HG03139 (cell line): ENCODE measurements around the gene INPP5B.
"Not testable (repeated sequence)": the region's sequence is repeated elsewhere in the genome, so short reads cannot be mapped to it uniquely, and the experiment has no call there.

Source experiments
- ATAC-seq: cut with Tn5 transposase; IDR thresholded peaks from one replicate; pipeline ENCODE4 v1.9.1; 2021; ENCODE audit not compliant: unreplicated experiment

The INPP5B gene

DNA sequence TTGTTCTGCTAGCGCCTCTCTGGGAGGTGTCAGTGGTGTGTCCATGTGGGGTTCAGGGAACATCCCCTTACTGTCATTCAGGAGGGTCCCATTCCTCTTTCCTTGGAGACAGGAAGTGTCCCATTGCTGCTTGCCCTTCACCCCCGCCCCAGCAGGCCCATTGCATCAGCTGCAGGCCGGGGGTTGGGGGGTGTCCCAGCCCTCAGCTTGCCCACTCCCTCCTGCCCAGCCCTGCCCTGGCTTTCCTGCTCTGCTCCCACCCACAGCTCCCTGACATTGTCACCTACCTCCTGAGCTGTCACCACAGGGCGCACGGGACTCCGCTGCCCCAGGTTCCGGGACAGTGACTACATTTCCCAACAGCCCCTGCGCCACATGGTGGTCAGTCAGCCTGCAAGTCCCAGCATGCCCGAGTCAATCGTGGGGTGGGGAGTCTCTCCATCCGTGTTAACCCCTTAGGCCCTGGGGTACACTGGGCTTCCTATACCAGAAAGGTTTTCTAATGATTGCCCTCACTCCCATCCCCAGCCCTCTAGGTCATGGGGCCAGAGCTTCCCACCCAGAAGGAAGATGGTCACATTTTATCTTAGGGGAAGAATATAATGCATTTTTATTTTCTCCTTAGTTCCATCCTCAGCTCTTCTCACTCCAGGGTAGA, at the start of gene INPP5B:
Gene INPP5B (minus strand): TSS at position 351 of the 658 bp plus-strand sequence. CDS start 745 bp downstream, outside the sequence.
- peak; percentile 82 for ATAC-seq

GRCh38 chr1:37995751-37996345, 49.0 kb upstream of the INPP5B start:
- no peak for ATAC-seq

GRCh38 chr1:37994886-37995566, 48.2 kb upstream of the INPP5B start:
- no peak for ATAC-seq

- no peak for ATAC-seq
Observed at GRCh38 chr1:37989361-37989930, 42.6 kb upstream of the INPP5B start.

GRCh38 chr1:37987679-37988078, 40.8 kb upstream of the INPP5B start:
- no peak for ATAC-seq

GRCh38 chr1:37983546-37983945, 36.7 kb upstream of the INPP5B start:
- ATAC-seq, result no peak

GRCh38 chr1:37978541-37978940, 31.7 kb upstream of the INPP5B start:
- ATAC-seq, result no peak

DNA sequence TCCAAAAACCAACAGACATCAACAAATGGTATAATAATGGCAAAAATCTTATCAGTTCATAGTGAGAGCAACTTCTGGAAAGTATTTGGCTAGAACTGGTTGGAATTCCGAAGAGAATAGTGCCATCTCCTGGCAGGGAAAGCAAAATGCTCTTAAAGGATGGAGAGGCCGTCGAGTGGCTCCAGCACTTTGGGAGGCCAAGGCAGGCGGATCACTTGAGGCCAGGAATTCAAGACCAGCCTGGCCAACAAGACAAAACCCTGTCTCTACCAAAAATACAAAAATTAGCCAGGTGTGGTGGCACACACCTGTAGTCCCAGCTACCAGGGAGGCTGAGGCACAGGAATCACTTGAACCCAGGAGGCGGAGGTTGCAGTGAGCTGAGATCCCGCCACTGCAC, 28.2 kb upstream of the INPP5B start:
- not testable (repeated sequence) for ATAC-seq

DNA sequence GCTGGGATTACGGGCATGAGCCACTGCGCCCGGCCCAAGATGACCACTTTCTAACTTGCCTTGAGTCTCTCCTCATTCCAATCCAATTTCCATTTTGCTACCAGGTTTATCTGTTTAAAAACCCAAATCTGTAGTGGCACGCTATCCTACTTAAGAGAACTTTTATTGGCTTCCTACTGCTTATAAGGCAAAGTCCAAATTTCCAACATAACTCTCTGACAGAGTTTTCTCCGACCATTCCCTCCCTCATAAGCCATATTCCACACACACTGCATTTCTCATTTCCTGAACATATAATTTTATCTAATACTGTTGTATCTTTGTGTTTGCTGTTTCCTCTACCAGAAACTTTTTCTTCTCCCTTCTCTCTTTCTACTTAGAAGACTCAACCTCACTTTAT, 27.7 kb upstream of the INPP5B start:
- no peak for ATAC-seq

DNA sequence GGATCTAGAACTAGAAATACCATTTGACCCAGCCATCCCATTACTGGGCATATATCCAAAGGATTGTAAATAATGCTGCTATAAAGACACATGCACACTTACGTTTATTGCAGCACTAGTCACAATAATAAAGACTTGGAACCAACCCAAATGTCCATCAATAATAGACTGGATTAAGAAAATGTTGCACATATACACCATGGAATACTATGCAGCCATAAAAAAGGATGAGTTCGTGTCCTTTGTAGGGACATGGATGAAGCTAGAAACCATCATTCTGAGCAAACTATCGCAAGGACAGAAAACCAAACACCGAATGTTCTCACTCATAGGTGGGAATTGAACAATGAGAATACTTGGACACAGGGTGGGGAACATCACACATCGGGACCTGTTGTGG, 26.8 kb upstream of the INPP5B start:
- ATAC-seq, result not testable (repeated sequence)

GRCh38 chr1:37965301-37965700, 18.4 kb upstream of the INPP5B start:
- no peak for ATAC-seq

- not testable (repeated sequence) for ATAC-seq
Observed at GRCh38 chr1:37964106-37964505, 17.3 kb upstream of the INPP5B start.

- no peak for ATAC-seq
Observed at GRCh38 chr1:37958690-37959089, 11.8 kb upstream of the INPP5B start.

GRCh38 chr1:37955685-37956084, 8.8 kb upstream of the INPP5B start:
- ATAC-seq, result no peak

GRCh38 chr1:37954316-37954971, 7.6 kb upstream of the INPP5B start:
- ATAC-seq, result no peak

DNA sequence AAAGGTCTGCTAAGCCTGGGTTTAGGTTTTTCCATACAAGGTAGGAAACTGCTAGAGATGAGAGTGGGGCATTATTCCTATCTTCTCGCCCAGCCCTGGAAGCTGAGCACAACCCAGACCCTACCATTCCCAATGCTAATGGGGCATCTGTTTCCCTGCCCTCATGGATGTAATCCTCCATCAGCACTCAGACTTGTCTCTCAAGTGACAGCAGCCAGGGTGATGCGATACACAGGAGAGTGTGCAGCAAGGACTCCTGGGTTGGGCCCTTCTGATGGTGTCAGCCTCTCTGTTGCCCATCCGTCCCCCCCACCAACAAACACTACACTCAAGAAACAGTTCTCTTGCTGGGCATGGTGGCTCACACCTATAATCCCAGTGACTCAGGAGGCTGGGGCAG, 5.9 kb upstream of the INPP5B start:
- ATAC-seq, result no peak

GRCh38 chr1:37951783-37952624, 5.2 kb upstream of the INPP5B start:
- no peak for ATAC-seq

- ATAC-seq, result no peak
Observed at GRCh38 chr1:37951041-37951782, 4.4 kb upstream of the INPP5B start.

DNA sequence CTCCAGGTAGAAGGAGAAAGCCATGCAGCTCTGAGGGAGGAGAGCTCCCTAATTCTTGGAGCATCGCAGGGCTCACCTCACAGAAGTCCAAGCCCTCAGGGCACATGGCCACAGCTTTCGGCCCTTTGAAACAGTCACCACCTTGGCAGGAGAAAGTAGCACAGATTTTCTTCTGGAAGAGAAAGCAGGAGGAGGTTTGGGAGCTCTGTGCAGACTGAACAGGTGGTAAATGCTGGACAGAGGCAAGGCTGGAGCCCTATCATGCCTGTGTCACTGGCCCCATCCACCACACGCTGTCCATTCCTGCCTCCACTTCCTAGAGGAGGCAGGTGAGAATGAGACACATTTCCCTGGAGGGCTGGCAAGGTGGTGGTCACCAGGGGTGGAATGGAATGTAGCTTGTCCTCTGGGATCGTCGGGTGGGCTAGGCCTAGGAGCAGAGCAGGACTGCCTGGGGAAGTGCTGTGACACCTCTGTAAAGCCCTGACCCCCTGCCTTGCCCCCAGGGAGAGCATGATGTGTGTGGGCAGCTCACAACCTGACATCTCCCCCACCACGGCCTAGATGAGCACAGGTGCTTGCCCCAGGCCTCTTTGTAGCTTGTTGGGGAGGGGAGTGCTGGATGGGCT, 2.8 kb upstream of the INPP5B start:
- no peak for ATAC-seq
